Lung (tissue), 12 donors: Measurements from ENCODE around the gene HLCS. TPM values are rescaled to one million over a fixed set of nuclear protein-coding genes. Genes with fewer than 3 reads are reported as not detected.

Source experiments
- ATAC-seq: fragments of 200-7000 bp; cut with Tn5 transposase; one replicate; pipeline ENCODE4 v1.9.1; 2020; ENCODE audit warnings: moderate number of reproducible peaks; ENCODE audit not compliant: insufficient read depth, low FRiP score
- DNase-seq, 3 donors: peaks; one replicate each; pipeline ENCODE4 v3.0.0-alpha.2; 2013 to 2017
- H3K27ac ChIP-seq, 2 donors: one replicate each; pipeline ENCODE4 v1.5.1; 2013; ENCODE audit warnings: mild to moderate bottlenecking in 2 of 2, moderate library complexity in 2 of 2, control low read depth in 1 of 2, inconsistent platforms in 1 of 2, low read depth in 1 of 2, low read length in 1 of 2
- H3K27me3 ChIP-seq, 3 donors: one replicate each; pipeline ENCODE4 v1.5.1; 2013; ENCODE audit warnings: low read length in 2 of 3; ENCODE audit not compliant: control insufficient read depth in 3 of 3, insufficient read depth in 3 of 3
- H3K36me3 ChIP-seq, 4 donors: one replicate each; pipeline ENCODE4 v1.5.1; 2013; ENCODE audit warnings: low read length in 4 of 4, mild to moderate bottlenecking in 1 of 4, moderate library complexity in 1 of 4; ENCODE audit not compliant: control insufficient read depth in 4 of 4, insufficient read depth in 4 of 4
- H3K4me1 ChIP-seq, 5 donors: one replicate each; pipeline ENCODE4 v1.5.1; 2013; ENCODE audit warnings: low read length in 5 of 5, mild to moderate bottlenecking in 2 of 5, moderate library complexity in 1 of 5; ENCODE audit not compliant: control insufficient read depth in 5 of 5, insufficient read depth in 5 of 5
- H3K4me3 ChIP-seq: one replicate; pipeline ENCODE4 v1.5.1; 2013; ENCODE audit warnings: mild to moderate bottlenecking, control low read depth, moderate library complexity
- H3K9ac ChIP-seq, 2 donors: one replicate each; pipeline ENCODE4 v1.5.1; 2013; ENCODE audit warnings: low read length in 2 of 2, control low read depth in 1 of 2; ENCODE audit not compliant: insufficient read depth in 1 of 2
- H3K9me3 ChIP-seq, 4 donors: one replicate each; pipeline ENCODE4 v1.5.1; 2013; ENCODE audit warnings: low read length in 3 of 4, mild to moderate bottlenecking in 1 of 4, moderate library complexity in 1 of 4; ENCODE audit not compliant: control insufficient read depth in 4 of 4, insufficient read depth in 3 of 4
- CTCF ChIP-seq: IDR thresholded peaks from 2 replicates; pipeline ENCODE4 v1.5.1; 2012; ENCODE audit warnings: mild to moderate bottlenecking; ENCODE audit errors: control extremely low read depth, extremely low read depth
- WGBS, 2 donors: extraction: QIAGEN DNeasy Blood & Tissue Kit; methylation state at CpG; one replicate each; pipeline ENCODE4 v1.1.7; 2013; 5-methylcytosine and 5-hydroxymethylcytosine counted together
- polyA plus RNA-seq, 2 donors: library from polyadenylated mRNA; stranded (reverse); fragments of 200-250 nt; gene quantifications; one replicate each; pipeline ENCODE4 v1.2.1, GENCODE V29; 2013
- total RNA-seq, 2 donors: library from RNA; depleted of rRNA in 1 of 2; stranded (reverse); fragments of >200 nt in 1 of 2; gene quantifications; one replicate each; pipeline ENCODE4 v1.2.1, GENCODE V29; 2014 to 2021
- donor health status: control.
- donor health status: control.
- donor health status: Bipolar disorder and iron deficiency.
- donor health status: healthy.
- donor health status: DM: yes; HTN: yes; CAD: no.

HLCS gene
- total and polyA plus RNA-seq, 4 donors, result 5.0 to 28.8 (median 17.5) TPM

- no peak for ATAC-seq
- H3K9me3 ChIP-seq, result no peaks in the 10 kb centered on the region
- H3K27ac ChIP-seq, result no peak overlapping the region
These were observed 72.9 kb downstream of the HLCS start for GRCh38 chr21:36893581-36893980.

DNA sequence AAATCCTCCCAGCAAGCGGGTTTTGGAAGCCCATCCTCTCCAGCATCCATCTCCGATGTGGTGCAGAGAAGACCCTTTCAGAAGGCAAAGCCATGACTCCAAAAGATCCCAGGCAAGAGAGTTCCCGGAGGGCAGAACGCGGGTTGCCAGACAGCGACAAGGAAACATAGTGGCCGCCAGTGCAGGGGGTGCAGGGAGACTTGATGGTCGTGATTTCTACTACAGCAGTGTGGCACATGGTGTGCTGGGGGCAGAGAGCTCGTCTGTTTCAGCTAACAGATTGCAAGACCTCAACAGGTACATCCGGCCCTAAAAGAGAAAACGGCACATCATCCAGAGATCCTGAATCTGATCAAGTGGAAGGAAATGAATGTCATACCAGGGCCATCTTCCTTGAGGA lies 74.3 kb downstream of the HLCS start:
- Histone ChIP-seq H3K4me1 (peaks cover 0 to 2% (median 0%) of the 10 kb centered on the region in 5 donors), H3K4me3 (no peak overlapping the region), H3K36me3 (peaks cover 0 to 7% (median 2%) of the 10 kb centered on the region in 4 donors), H3K9me3 (no peaks in the 10 kb centered on the region), H3K27me3 (no peaks in the 10 kb centered on the region), H3K27ac (no peak overlapping the region), H3K9ac (no peak overlapping the region)
- WGBS, 2 donors, result 93 to 97% methylated on average over 11 of the region's 11 CpGs
- no peak for TF ChIP-seq CTCF
- no peak for DNase-seq
- no peak for ATAC-seq

More at GRCh38 chr21:36893581-36893980, 72.9 kb downstream of the HLCS start:
- H3K9ac ChIP-seq, result no peak overlapping the region
- WGBS, 2 donors, result 98% methylated on average over 11 of the region's 11 CpGs
- no peak for TF ChIP-seq CTCF
- H3K4me3 ChIP-seq, result no peak overlapping the region
- H3K36me3 ChIP-seq, result peaks cover 0 to 7% (median 2%) of the 10 kb centered on the region in 4 donors
- H3K27me3 ChIP-seq, result no peaks in the 10 kb centered on the region
- no peak for DNase-seq
- H3K4me1 ChIP-seq, result peaks cover 0 to 2% (median 0%) of the 10 kb centered on the region in 5 donors

DNA sequence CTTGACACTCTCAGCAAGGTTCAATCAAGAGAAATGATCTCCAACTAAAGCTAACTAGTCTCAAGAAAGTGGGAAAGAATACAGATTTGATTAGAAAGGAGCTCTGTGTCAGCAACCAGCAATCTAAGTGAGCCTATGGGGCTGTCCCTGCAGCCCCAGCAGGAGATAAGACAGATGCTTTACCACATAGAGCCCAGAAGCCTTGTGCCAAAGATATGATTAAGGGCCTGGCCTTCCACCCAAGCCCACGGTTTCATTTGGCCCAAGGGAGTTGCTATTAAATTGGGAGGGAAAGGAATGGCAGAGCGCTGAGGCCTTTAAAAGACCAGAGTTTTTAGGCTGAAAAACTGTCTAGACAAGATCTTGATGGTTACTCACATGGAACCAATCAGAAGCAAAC lies 74.8 kb downstream of the HLCS start:
- H3K4me1 ChIP-seq, result peaks cover 0 to 2% (median 0%) of the 10 kb centered on the region in 5 donors
- no peaks in the 10 kb centered on the region for H3K9me3 ChIP-seq
- ATAC-seq (no peak), DNase-seq (no peak)
- WGBS, 2 donors, result 83 to 94% methylated on average over 2 of the region's 2 CpGs
- H3K9ac ChIP-seq, result no peak overlapping the region
- H3K36me3 ChIP-seq, result peaks cover 0 to 6% (median 2%) of the 10 kb centered on the region in 4 donors
- H3K27ac ChIP-seq, result no peak overlapping the region
- no peak overlapping the region for H3K4me3 ChIP-seq
- no peak for TF ChIP-seq CTCF
- H3K27me3 ChIP-seq, result no peaks in the 10 kb centered on the region

- Histone ChIP-seq H3K4me3 (no peak overlapping the region), H3K9me3 (no peaks in the 10 kb centered on the region), H3K36me3 (peaks cover 0 to 4% (median 2%) of the 10 kb centered on the region in 4 donors), H3K4me1 (peaks cover 0 to 2% (median 0%) of the 10 kb centered on the region in 5 donors), H3K9ac (no peak overlapping the region), H3K27me3 (no peaks in the 10 kb centered on the region), H3K27ac (no peak overlapping the region)
- 92% methylated on average over 5 of the region's 5 CpGs for WGBS, 2 donors
- no peak for TF ChIP-seq CTCF
- ATAC-seq (no peak), DNase-seq (no peak)
These were observed 75.3 kb downstream of the HLCS start for GRCh38 chr21:36891121-36891520.
